ENCODE results near the gene FGD4. TPM values are rescaled to one million over a fixed set of nuclear protein-coding genes. Genes with fewer than 3 reads are reported as not detected.

The FGD4 gene
- total and polyA plus RNA-seq, 3 experiments from 2014 or later, result 0.64 to 1.4 (median 1.4) TPM

- H3K9me3 Mint-ChIP-seq, result no peaks in the 10 kb centered on the region
- Histone ChIP-seq H3K4me3 (ENCODE audit: low read length) (no peak overlapping the region), H3K27me3 (ENCODE audit: insufficient read depth, low read length, poor library complexity, severe bottlenecking) (no peaks in the 10 kb centered on the region), H3K9me3 (ENCODE audit: low read length) (no peaks in the 10 kb centered on the region), H3K4me1 (ENCODE audit: insufficient read depth, low read length) (no peaks in the 10 kb centered on the region), H3K27ac (ENCODE audit: low read depth, low read length) (no peak overlapping the region), H3K36me3 (ENCODE audit: insufficient read depth, low read length) (no peaks in the 10 kb centered on the region)
- no peak overlapping the region for H3K4me3 Mint-ChIP-seq
- H3K36me3 Mint-ChIP-seq, result no peaks in the 10 kb centered on the region
- no peak overlapping the region for H3K27ac Mint-ChIP-seq
- ChIA-PET POLR2A (no interaction called here), CTCF (no interaction called here)
- peaks cover 3 to 10% of the 10 kb centered on the region in 2 donors for H3K27me3 Mint-ChIP-seq
- DNase-seq, result no peak
- H3K4me1 Mint-ChIP-seq, result no peaks in the 10 kb centered on the region
Observed at GRCh38 chr12:32478858-32479725, 79.7 kb downstream of the FGD4 start.

GRCh38 chr12:32482226-32482625 is 82.9 kb downstream of the FGD4 start:
- no peak overlapping the region for H3K27ac ChIP-seq (ENCODE audit: low read depth, low read length)
- Mint-ChIP-seq H3K27me3 (peaks cover 0 to 15% of the 10 kb centered on the region in 2 donors), H3K4me3 (no peak overlapping the region), H3K4me1 (no peaks in the 10 kb centered on the region), H3K9me3 (no peaks in the 10 kb centered on the region), H3K27ac (no peak overlapping the region), H3K36me3 (no peaks in the 10 kb centered on the region)
- H3K27me3 ChIP-seq (ENCODE audit: insufficient read depth, low read length, poor library complexity, severe bottlenecking), result no peaks in the 10 kb centered on the region
- H3K9me3 ChIP-seq (ENCODE audit: low read length), result no peaks in the 10 kb centered on the region
- CTCF ChIA-PET, result no interaction called here
- no peak for DNase-seq
- no peaks in the 10 kb centered on the region for H3K36me3 ChIP-seq (ENCODE audit: insufficient read depth, low read length)
- POLR2A ChIA-PET, result no interaction called here
- no peaks in the 10 kb centered on the region for H3K4me1 ChIP-seq (ENCODE audit: insufficient read depth, low read length)
- no peak overlapping the region for H3K4me3 ChIP-seq (ENCODE audit: low read length)

- DNase-seq, result no peak
- Histone ChIP-seq H3K27ac (ENCODE audit: low read depth, low read length) (no peak overlapping the region), H3K36me3 (ENCODE audit: insufficient read depth, low read length) (no peaks in the 10 kb centered on the region), H3K4me1 (ENCODE audit: insufficient read depth, low read length) (no peaks in the 10 kb centered on the region), H3K4me3 (ENCODE audit: low read length) (no peak overlapping the region), H3K9me3 (ENCODE audit: low read length) (no peaks in the 10 kb centered on the region), H3K27me3 (ENCODE audit: insufficient read depth, low read length, poor library complexity, severe bottlenecking) (no peaks in the 10 kb centered on the region)
- no peak overlapping the region for H3K27ac Mint-ChIP-seq
- H3K27me3 Mint-ChIP-seq, result peaks cover 0 to 11% of the 10 kb centered on the region in 2 donors
- POLR2A ChIA-PET, result no interaction called here
- no peaks in the 10 kb centered on the region for H3K4me1 Mint-ChIP-seq
- no peak overlapping the region for H3K4me3 Mint-ChIP-seq
- CTCF ChIA-PET, result no interaction called here
- no peaks in the 10 kb centered on the region for H3K9me3 Mint-ChIP-seq
- H3K36me3 Mint-ChIP-seq, result no peaks in the 10 kb centered on the region
Observed at GRCh38 chr12:32483499-32483898, 84.1 kb downstream of the FGD4 start.

GRCh38 chr12:32483993-32484392 is 84.6 kb downstream of the FGD4 start:
- POLR2A ChIA-PET, result no interaction called here

GRCh38 chr12:32486158-32486557 is 86.8 kb downstream of the FGD4 start:
- H3K4me1 Mint-ChIP-seq, result no peaks in the 10 kb centered on the region

More at GRCh38 chr12:32483993-32484392, 84.6 kb downstream of the FGD4 start:
- Histone ChIP-seq H3K27ac (ENCODE audit: low read depth, low read length) (no peak overlapping the region), H3K9me3 (ENCODE audit: low read length) (no peaks in the 10 kb centered on the region), H3K4me1 (ENCODE audit: insufficient read depth, low read length) (no peaks in the 10 kb centered on the region), H3K36me3 (ENCODE audit: insufficient read depth, low read length) (no peaks in the 10 kb centered on the region), H3K4me3 (ENCODE audit: low read length) (no peak overlapping the region), H3K27me3 (ENCODE audit: insufficient read depth, low read length, poor library complexity, severe bottlenecking) (no peaks in the 10 kb centered on the region)
- Mint-ChIP-seq H3K4me1 (no peaks in the 10 kb centered on the region), H3K36me3 (no peaks in the 10 kb centered on the region), H3K27ac (no peak overlapping the region), H3K27me3 (peaks cover 0 to 11% of the 10 kb centered on the region in 2 donors), H3K4me3 (no peak overlapping the region), H3K9me3 (no peaks in the 10 kb centered on the region)
- DNase-seq, result no peak
- CTCF ChIA-PET, result interaction anchor here (0.9 kb wide), 1 partner anchor 26 kb away, joined by 3 read pairs; no protein-coding TSS in a partner anchor

GRCh38 chr12:32488132-32488531 is 88.8 kb downstream of the FGD4 start:
- no peak for DNase-seq
- Histone ChIP-seq H3K36me3 (ENCODE audit: insufficient read depth, low read length) (no peaks in the 10 kb centered on the region), H3K27ac (ENCODE audit: low read depth, low read length) (no peak overlapping the region), H3K4me3 (ENCODE audit: low read length) (no peak overlapping the region), H3K4me1 (ENCODE audit: insufficient read depth, low read length) (no peaks in the 10 kb centered on the region), H3K9me3 (ENCODE audit: low read length) (no peaks in the 10 kb centered on the region), H3K27me3 (ENCODE audit: insufficient read depth, low read length, poor library complexity, severe bottlenecking) (no peaks in the 10 kb centered on the region)
- CTCF ChIA-PET, result no interaction called here
- Mint-ChIP-seq H3K4me1 (no peaks in the 10 kb centered on the region), H3K36me3 (no peaks in the 10 kb centered on the region), H3K9me3 (no peaks in the 10 kb centered on the region), H3K27ac (no peak overlapping the region), H3K4me3 (no peak overlapping the region), H3K27me3 (peaks cover 2 to 9% of the 10 kb centered on the region in 2 donors)
- POLR2A ChIA-PET, result no interaction called here

More at GRCh38 chr12:32486158-32486557, 86.8 kb downstream of the FGD4 start:
- Histone ChIP-seq H3K4me3 (ENCODE audit: low read length) (no peak overlapping the region), H3K4me1 (ENCODE audit: insufficient read depth, low read length) (no peaks in the 10 kb centered on the region), H3K9me3 (ENCODE audit: low read length) (no peaks in the 10 kb centered on the region), H3K27ac (ENCODE audit: low read depth, low read length) (no peak overlapping the region), H3K36me3 (ENCODE audit: insufficient read depth, low read length) (no peaks in the 10 kb centered on the region), H3K27me3 (ENCODE audit: insufficient read depth, low read length, poor library complexity, severe bottlenecking) (no peaks in the 10 kb centered on the region)
- peaks cover 0 to 15% of the 10 kb centered on the region in 2 donors for H3K27me3 Mint-ChIP-seq
- CTCF ChIA-PET, result no interaction called here
- H3K36me3 Mint-ChIP-seq, result no peaks in the 10 kb centered on the region
- POLR2A ChIA-PET, result no interaction called here
- no peak for DNase-seq
- H3K27ac Mint-ChIP-seq, result no peak overlapping the region
- no peak overlapping the region for H3K4me3 Mint-ChIP-seq
- H3K9me3 Mint-ChIP-seq, result no peaks in the 10 kb centered on the region

GRCh38 chr12:32489070-32489469 is 89.7 kb downstream of the FGD4 start:
- Histone ChIP-seq H3K36me3 (ENCODE audit: insufficient read depth, low read length) (no peaks in the 10 kb centered on the region), H3K27me3 (ENCODE audit: insufficient read depth, low read length, poor library complexity, severe bottlenecking) (no peaks in the 10 kb centered on the region), H3K27ac (ENCODE audit: low read depth, low read length) (no peak overlapping the region), H3K9me3 (ENCODE audit: low read length) (no peaks in the 10 kb centered on the region), H3K4me3 (ENCODE audit: low read length) (no peak overlapping the region), H3K4me1 (ENCODE audit: insufficient read depth, low read length) (no peaks in the 10 kb centered on the region)
- Mint-ChIP-seq H3K4me3 (no peak overlapping the region), H3K4me1 (no peaks in the 10 kb centered on the region), H3K27me3 (peaks cover 2 to 9% of the 10 kb centered on the region in 2 donors), H3K27ac (no peak overlapping the region), H3K9me3 (no peaks in the 10 kb centered on the region), H3K36me3 (no peaks in the 10 kb centered on the region)
- POLR2A ChIA-PET, result no interaction called here
- CTCF ChIA-PET, result no interaction called here
- no peak for DNase-seq

- Histone ChIP-seq H3K27me3 (ENCODE audit: insufficient read depth, low read length, poor library complexity, severe bottlenecking) (no peaks in the 10 kb centered on the region), H3K4me3 (ENCODE audit: low read length) (no peak overlapping the region), H3K36me3 (ENCODE audit: insufficient read depth, low read length) (no peaks in the 10 kb centered on the region), H3K4me1 (ENCODE audit: insufficient read depth, low read length) (no peaks in the 10 kb centered on the region), H3K9me3 (ENCODE audit: low read length) (no peaks in the 10 kb centered on the region), H3K27ac (ENCODE audit: low read depth, low read length) (no peak overlapping the region)
- Mint-ChIP-seq H3K4me1 (no peaks in the 10 kb centered on the region), H3K27me3 (peaks cover 2 to 7% of the 10 kb centered on the region in 2 donors), H3K27ac (no peak overlapping the region), H3K36me3 (no peaks in the 10 kb centered on the region), H3K4me3 (no peak overlapping the region), H3K9me3 (no peaks in the 10 kb centered on the region)
- CTCF ChIA-PET, result interaction anchor here (1.1 kb wide), 1 partner anchor 10 kb away, joined by 3 read pairs; no protein-coding TSS in a partner anchor
- POLR2A ChIA-PET, result no interaction called here
- DNase-seq, result no peak
Observed at GRCh38 chr12:32490801-32491200, 91.4 kb downstream of the FGD4 start.

Measured in CD8-positive, alpha-beta memory T cell (primary cell).